Nephron progenitor cell (in vitro differentiated cells): ENCODE results near the gene LRBA.
A peak's percentile ranks its signal among the peaks of the same experiment; 100 is the strongest.

Experiments
- DNase-seq: peaks from one replicate; pipeline ENCODE4 v3.0.0; 2021
- H3K27ac Mint-ChIP-seq: 2 replicates; pipeline ENCODE4 v1.8.0; 2021; ENCODE audit warnings: mild to moderate bottlenecking, moderate library complexity, mixed read lengths
- H3K27me3 Mint-ChIP-seq: 2 replicates; pipeline ENCODE4 v1.8.0; 2021; ENCODE audit warnings: mild to moderate bottlenecking, low read depth, mixed read lengths; ENCODE audit not compliant: poor library complexity
- H3K36me3 Mint-ChIP-seq: 2 replicates; pipeline ENCODE4 v1.8.0; 2021; ENCODE audit warnings: low read depth, mixed read lengths
- H3K4me1 Mint-ChIP-seq: 2 replicates; pipeline ENCODE4 v1.8.0; 2021; ENCODE audit warnings: mixed read lengths
- H3K4me3 Mint-ChIP-seq: 2 replicates; pipeline ENCODE4 v1.8.0; 2021; ENCODE audit warnings: mild to moderate bottlenecking, moderate library complexity, mixed read lengths
- H3K9me3 Mint-ChIP-seq: 2 replicates; pipeline ENCODE4 v1.8.0; 2021; ENCODE audit warnings: mild to moderate bottlenecking, moderate library complexity, mixed read lengths
- CTCF ChIP-seq: fragments of 200-600 bp; sonication (generic); IDR thresholded peaks from 2 replicates; pipeline ENCODE4 v1.5.0; 2021; ENCODE audit warnings: antibody characterized with exemption

LRBA gene

GRCh38 chr4:151025759-151026158 is 10.7 kb upstream of the LRBA start:
- H3K4me3 Mint-ChIP-seq = no peak overlapping the region
- no peaks in the 10 kb centered on the region for H3K9me3 Mint-ChIP-seq
- no peaks in the 10 kb centered on the region for H3K36me3 Mint-ChIP-seq
- no peak for DNase-seq
- TF ChIP-seq CTCF = no peak
- H3K4me1 Mint-ChIP-seq = no peaks in the 10 kb centered on the region
- H3K27me3 Mint-ChIP-seq = no peaks in the 10 kb centered on the region
- no peak overlapping the region for H3K27ac Mint-ChIP-seq

- Mint-ChIP-seq H3K9me3 (no peaks in the 10 kb centered on the region), H3K27me3 (peaks cover 4% of the 10 kb centered on the region), H3K4me3 (no peak overlapping the region), H3K27ac (no peak overlapping the region), H3K4me1 (no peaks in the 10 kb centered on the region), H3K36me3 (no peaks in the 10 kb centered on the region)
- no peak for DNase-seq
- no peak for TF ChIP-seq CTCF
Measured at GRCh38 chr4:151022586-151022985, 7.5 kb upstream of the LRBA start.

- H3K4me3 Mint-ChIP-seq = no peak overlapping the region
- no peaks in the 10 kb centered on the region for H3K4me1 Mint-ChIP-seq
Measured at GRCh38 chr4:151021637-151022334, 6.7 kb upstream of the LRBA start.

GRCh38 chr4:151015459-151016347 is 619 bp upstream of the LRBA start:
- DNase-seq = peak; percentile 81
- H3K27me3 Mint-ChIP-seq = peaks cover 12% of the 10 kb centered on the region
- H3K4me1 Mint-ChIP-seq = peaks cover 24% of the 10 kb centered on the region
- no peak for TF ChIP-seq CTCF
- H3K4me3 Mint-ChIP-seq = peak overlapping the region; percentile 99
- H3K36me3 Mint-ChIP-seq = peaks cover 9% of the 10 kb centered on the region
- peak overlapping the region; percentile 86 for H3K27ac Mint-ChIP-seq
- no peaks in the 10 kb centered on the region for H3K9me3 Mint-ChIP-seq

More at GRCh38 chr4:151021637-151022334, 6.7 kb upstream of the LRBA start:
- Mint-ChIP-seq H3K36me3 (no peaks in the 10 kb centered on the region), H3K27ac (no peak overlapping the region), H3K9me3 (no peaks in the 10 kb centered on the region), H3K27me3 (peaks cover 5% of the 10 kb centered on the region)
- no peak for DNase-seq
- TF ChIP-seq CTCF = no peak

GRCh38 chr4:151013944-151014343 is 1.1 kb downstream of the LRBA start:
- TF ChIP-seq CTCF = no peak
- H3K36me3 Mint-ChIP-seq = peaks cover 13% of the 10 kb centered on the region
- no peaks in the 10 kb centered on the region for H3K9me3 Mint-ChIP-seq
- DNase-seq = no peak
- H3K27me3 Mint-ChIP-seq = peaks cover 9% of the 10 kb centered on the region
- H3K27ac Mint-ChIP-seq = no peak overlapping the region
- peaks cover 24% of the 10 kb centered on the region for H3K4me1 Mint-ChIP-seq
- peak overlapping the region; percentile 99 for H3K4me3 Mint-ChIP-seq
